ENCODE data around the gene ASCL3. TPM values are rescaled to one million over a fixed set of nuclear protein-coding genes. Genes with fewer than 3 reads are reported as not detected.

ASCL3 gene
- total RNA-seq, 4 donors from 2014 or later: not detected

Small RNAs within 50 kb of the gene (small RNA-seq; reads per million reads assigned to genes)
- 0 reads per million in 4 donors for gene RF00019

Other genes starting within 250 kb of the ASCL3 start
- 10 to 100 TPM; 31.5 to 63.9 (median 44.7) TPM for gene AKIP1, start 31.8 kb downstream of the ASCL3 start, total RNA-seq
- not detected for gene C11orf16, start 10.1 kb downstream of the ASCL3 start, total RNA-seq
- gene TMEM9B, start 21.4 kb upstream of the ASCL3 start, total RNA-seq: 10 to 100 TPM; 14.6 to 40.0 (median 21.5) TPM
- 1 to 10 TPM; 1.8 to 2.9 (median 2.2) TPM for gene NRIP3, start 61.0 kb upstream of the ASCL3 start, total RNA-seq
- 10 to 100 TPM in 1 of 4 donors, 1 to 10 TPM in 2, under 1 TPM in 1; 0.78 to 13.1 (median 5.0) TPM for gene SCUBE2, start 148.6 kb upstream of the ASCL3 start, total RNA-seq